SK-N-SH (cell line): ENCODE data around the gene DNAJC5. TPM values are rescaled to one million over a fixed set of nuclear protein-coding genes. Genes with fewer than 3 reads are reported as not detected.

ENCODE experiments used
- CTCF ChIA-PET: fragments of 300-600, 350-600 bp; formaldehyde crosslinking; extraction: SDS; loops from one replicate; lab custom pipeline; 2021; lab: Yijun Ruan, JAX
- POLR2A ChIA-PET: fragments of 350-600 bp; sonication (Branson Sonifier 250); formaldehyde crosslinking; extraction: SDS; loops from one replicate; lab custom pipeline; 2020; ENCODE audit warnings: antibody characterized with exemption, inconsistent platforms; lab: Yijun Ruan, JAX
- DNase-seq: peaks from one replicate; pipeline ENCODE4 v3.0.0; 2012
- H2AFZ ChIP-seq: fragments of 200-600 bp; sonication (generic); 2 replicates; pipeline ENCODE4 v1.8.1; 2016; ENCODE audit warnings: antibody characterized with exemption, mild to moderate bottlenecking, low read depth
- H3F3A ChIP-seq: fragments of 200-600 bp; sonication (generic); replicated peaks from 2 replicates; pipeline ENCODE3; 2016; ENCODE audit warnings: antibody characterized with exemption, mild to moderate bottlenecking; ENCODE audit not compliant: insufficient read depth
- H3K27ac ChIP-seq, 2 experiments: fragments of 200-500 bp in 1 of 2; fragments of 200-600 bp in 1 of 2; sonication (Bioruptor generic) in 1 of 2; sonication (generic), shearing (Covaris generic) in 1 of 2; 2 replicates each; pipeline versions ENCODE4 v1.5.1 to v1.6.1; 2014 to 2016; ENCODE audit warnings: low read depth in 2 of 2, inconsistent platforms in 1 of 2, low read length in 1 of 2, mild to moderate bottlenecking in 1 of 2, mixed read lengths in 1 of 2
- H3K27me3 ChIP-seq: fragments of 200-600 bp; sonication (generic), shearing (Covaris generic); 2 replicates; pipeline ENCODE4 v1.6.1; 2016; ENCODE audit warnings: mixed run types; ENCODE audit not compliant: insufficient read depth
- H3K36me3 ChIP-seq, 2 experiments: fragments of 200-500 bp in 1 of 2; fragments of 200-600 bp in 1 of 2; sonication (Bioruptor generic) in 1 of 2; sonication (generic) in 1 of 2; replicated peaks in 1 of 2; 2 replicates each; pipeline versions ENCODE3 to v1.5.1; 2014 to 2016; ENCODE audit warnings: low read length in 1 of 2, mild to moderate bottlenecking in 1 of 2; ENCODE audit not compliant: insufficient read depth in 2 of 2, control insufficient read depth in 1 of 2
- H3K4me1 ChIP-seq, 2 experiments: fragments of 200-500 bp in 1 of 2; fragments of 200-600 bp in 1 of 2; sonication (Bioruptor generic) in 1 of 2; sonication (generic), shearing (Covaris generic) in 1 of 2; 2 replicates each; pipeline versions ENCODE4 v1.5.1 to v1.6.1; 2014 to 2016; ENCODE audit warnings: low read depth in 1 of 2, low read length in 1 of 2, mixed run types in 1 of 2; ENCODE audit not compliant: insufficient read depth in 2 of 2, control insufficient read depth in 1 of 2
- H3K4me2 ChIP-seq: fragments of 200-600 bp; sonication (generic), shearing (Covaris generic); 2 replicates; pipeline ENCODE4 v1.6.1; 2017; ENCODE audit warnings: mixed run types
- H3K4me3 ChIP-seq, 2 experiments: fragments of 200-500 bp in 1 of 2; fragments of 200-600 bp in 1 of 2; sonication (Bioruptor generic) in 1 of 2; sonication (generic), shearing (Covaris generic) in 1 of 2; 2 replicates each; pipeline versions ENCODE4 v1.5.1 to v1.8.1; 2014 to 2016; ENCODE audit warnings: low read depth in 2 of 2, inconsistent platforms in 1 of 2, low read length in 1 of 2, mild to moderate bottlenecking in 1 of 2, mixed read lengths in 1 of 2, moderate library complexity in 1 of 2
- H3K79me2 ChIP-seq: fragments of 200-600 bp; sonication (generic); 2 replicates; pipeline ENCODE4 v1.8.1; 2017; ENCODE audit warnings: mild to moderate bottlenecking; ENCODE audit not compliant: insufficient read depth
- H3K9ac ChIP-seq: fragments of 200-600 bp; sonication (generic); 2 replicates; pipeline ENCODE4 v1.6.1; 2017; ENCODE audit warnings: mixed run types
- H3K9me2 ChIP-seq: fragments of 200-600 bp; sonication (generic); 2 replicates; pipeline ENCODE4 v1.6.1; 2017; ENCODE audit warnings: mixed run types
- H3K9me3 ChIP-seq: fragments of 200-600 bp; sonication (generic); 2 replicates; pipeline ENCODE4 v1.6.1; 2017; ENCODE audit warnings: mixed run types, mild to moderate bottlenecking, moderate library complexity
- H4K20me1 ChIP-seq: fragments of 200-600 bp; sonication (generic); 2 replicates; pipeline ENCODE4 v1.6.1; 2017; ENCODE audit warnings: mild to moderate bottlenecking, mixed run types; ENCODE audit not compliant: insufficient read depth
- FOXM1 ChIP-seq: IDR thresholded peaks from 2 replicates; pipeline ENCODE4 v1.4.0; 2012; ENCODE audit warnings: low read depth, mild to moderate bottlenecking
- JUND ChIP-seq: IDR thresholded peaks from 2 replicates; pipeline ENCODE4 v1.4.0; 2012
- MXI1 ChIP-seq: IDR thresholded peaks from 2 replicates; pipeline ENCODE4 v1.6.1; 2012; ENCODE audit warnings: mild to moderate bottlenecking, low read depth, low read length, improper control_type of control experiment
- RCOR1 ChIP-seq: fragments of 150-350 bp; IDR thresholded peaks from 2 replicates; pipeline ENCODE4 v1.6.1; 2017; ENCODE audit warnings: antibody characterized with exemption, low read length
- WGBS: methylation state at CpG from one replicate; pipeline ENCODE4 v1.1.6; 2017; ENCODE audit warnings: low lambda C conversion rate; 5-methylcytosine and 5-hydroxymethylcytosine counted together
- polyA plus RNA-seq, 3 experiments: library from polyadenylated mRNA; depleted of rRNA; stranded (reverse); fragments of >200 nt; gene quantifications; 2 replicates each; pipeline ENCODE4 v1.2.3, GENCODE V29; 2012
- TF ChIP-seq, protein P1 (sequence below): IDR thresholded peaks from 2 replicates; pipeline ENCODE4; 2012
- TF ChIP-seq, protein P2 (sequence below): fragments of 150-350 bp; IDR thresholded peaks from 2 replicates; pipeline ENCODE4 v1.6.1; 2017; ENCODE audit warnings: antibody characterized with exemption, low read length, low read depth, borderline replicate concordance

DNAJC5 gene
- polyA plus RNA-seq, 1 of the 3 experiments (the other 2 are of a cell fraction), result 24.2 TPM

DNA sequence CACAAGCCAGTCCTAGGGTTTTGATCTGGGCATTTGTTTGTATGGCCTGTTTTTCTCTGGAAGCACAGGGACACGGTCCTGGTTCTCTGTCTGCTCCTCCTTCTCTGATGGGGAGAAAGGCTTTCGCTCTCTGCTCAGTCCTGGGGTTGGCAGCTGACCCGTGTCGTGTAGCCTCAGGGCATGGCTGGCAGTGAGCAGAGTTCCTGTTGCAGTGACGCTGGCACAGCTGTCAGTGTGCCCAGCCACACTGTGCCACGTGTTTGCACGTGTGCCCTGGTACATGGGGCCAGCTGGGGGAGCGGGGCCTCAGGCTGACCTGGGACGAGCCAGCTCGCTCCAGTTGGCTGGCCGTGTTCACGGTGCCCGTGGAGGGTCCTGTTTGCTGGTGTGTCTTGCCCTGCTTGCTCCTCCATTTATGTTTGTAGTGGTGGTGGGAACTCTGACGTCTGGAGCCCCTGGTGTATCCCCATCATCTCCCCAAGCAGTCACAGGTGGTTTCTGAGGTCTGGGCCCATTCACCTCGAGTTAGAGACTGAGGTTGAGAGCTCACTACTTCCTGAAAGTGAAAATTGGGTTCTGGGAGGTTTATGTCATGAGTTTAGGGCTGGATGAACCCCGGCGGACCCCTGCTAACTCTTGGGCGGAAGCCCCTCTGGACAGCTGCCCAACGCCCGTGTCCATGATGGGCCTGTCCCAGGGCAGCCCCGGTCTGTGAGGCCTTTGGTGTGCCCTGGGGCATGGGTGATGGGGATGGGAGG, 10.2 kb upstream of the DNAJC5 start:
- 74% methylated on average over 12 of the region's 21 CpGs for WGBS
- Histone ChIP-seq H3K4me2 (no peak overlapping the region), H2AFZ (no peak overlapping the region), H3K9ac (no peak overlapping the region), H3K27me3 (no peaks in the 10 kb centered on the region), H3K9me3 (no peaks in the 10 kb centered on the region), H3K4me1 (peaks cover 0 to 11% of the 10 kb centered on the region in 2 experiments; a peak in 1 of 4 replicates), H4K20me1 (peaks cover 38% of the 10 kb centered on the region), H3K36me3 (peaks cover 9 to 66% of the 10 kb centered on the region in 2 experiments), H3F3A (no peaks in the 10 kb centered on the region), H3K27ac (peak overlapping the region in 1 of 2 experiments; percentile 55; a peak in 1 of 4 replicates), H3K79me2 (peaks cover 37% of the 10 kb centered on the region; the same call in 1 of the 2 replicates), H3K4me3 (no peak overlapping the region), H3K9me2 (no peaks in the 10 kb centered on the region)
- peak; percentile 96 for TF ChIP-seq MXI1
- TF ChIP-seq, protein P1, sequence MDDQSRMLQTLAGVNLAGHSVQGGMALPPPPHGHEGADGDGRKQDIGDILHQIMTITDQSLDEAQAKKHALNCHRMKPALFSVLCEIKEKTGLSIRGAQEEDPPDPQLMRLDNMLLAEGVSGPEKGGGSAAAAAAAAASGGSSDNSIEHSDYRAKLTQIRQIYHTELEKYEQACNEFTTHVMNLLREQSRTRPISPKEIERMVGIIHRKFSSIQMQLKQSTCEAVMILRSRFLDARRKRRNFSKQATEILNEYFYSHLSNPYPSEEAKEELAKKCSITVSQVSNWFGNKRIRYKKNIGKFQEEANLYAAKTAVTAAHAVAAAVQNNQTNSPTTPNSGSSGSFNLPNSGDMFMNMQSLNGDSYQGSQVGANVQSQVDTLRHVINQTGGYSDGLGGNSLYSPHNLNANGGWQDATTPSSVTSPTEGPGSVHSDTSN, result no peak
- ChIA-PET CTCF (interaction anchor here (1.2 to 2.9 kb wide), 4 partner anchors 10 to 90 kb away, joined by 3 to 7 read pairs (median 4); no protein-coding TSS in a partner anchor), POLR2A (interaction anchor here (1.3 kb wide), 1 partner anchor 10 kb away, joined by 3 read pairs; no protein-coding TSS in a partner anchor)
- DNase-seq, result peak; percentile 63

DNA sequence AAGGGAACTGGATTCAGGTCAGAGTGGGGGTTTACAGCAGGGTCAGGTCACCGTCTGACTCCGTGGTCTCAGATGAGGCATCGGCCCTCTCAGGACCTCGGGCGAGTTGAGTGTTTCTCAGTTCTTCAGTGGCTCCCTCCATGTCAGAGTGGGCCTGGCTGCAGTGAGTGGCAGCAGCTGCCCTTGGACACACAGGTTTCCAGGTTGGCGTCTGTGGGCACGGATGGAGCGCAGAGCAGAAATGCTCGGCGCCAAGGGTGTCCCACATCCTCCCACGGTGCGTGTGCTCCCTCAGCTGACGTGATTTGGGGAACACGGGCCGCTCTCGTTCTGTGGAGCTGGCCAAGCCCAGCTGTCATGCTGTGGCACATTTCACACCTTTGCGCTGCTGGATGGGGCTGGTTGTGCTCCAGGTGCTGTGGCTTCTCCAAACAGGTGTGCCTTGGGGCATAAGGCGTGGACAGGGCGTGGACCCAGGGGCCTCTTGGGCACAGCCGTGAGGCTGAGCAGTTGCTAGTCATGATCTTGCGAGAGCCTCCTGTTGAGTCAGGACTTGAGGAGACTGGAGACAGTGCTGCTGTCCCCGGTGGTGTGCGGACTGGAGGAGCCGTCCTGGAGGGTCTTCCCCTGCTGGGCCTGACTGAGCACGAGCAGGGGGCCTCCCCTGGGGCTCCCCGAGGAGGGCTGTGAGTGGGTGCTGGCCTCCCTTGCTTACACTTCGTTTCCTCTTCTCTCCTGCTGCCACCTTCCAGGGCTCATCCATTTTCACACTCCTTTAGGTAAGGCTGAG, 9.5 kb upstream of the DNAJC5 start:
- TF ChIP-seq RCOR1 (no peak), FOXM1 (no peak), JUND (no peak)
- TF ChIP-seq, protein P2, sequence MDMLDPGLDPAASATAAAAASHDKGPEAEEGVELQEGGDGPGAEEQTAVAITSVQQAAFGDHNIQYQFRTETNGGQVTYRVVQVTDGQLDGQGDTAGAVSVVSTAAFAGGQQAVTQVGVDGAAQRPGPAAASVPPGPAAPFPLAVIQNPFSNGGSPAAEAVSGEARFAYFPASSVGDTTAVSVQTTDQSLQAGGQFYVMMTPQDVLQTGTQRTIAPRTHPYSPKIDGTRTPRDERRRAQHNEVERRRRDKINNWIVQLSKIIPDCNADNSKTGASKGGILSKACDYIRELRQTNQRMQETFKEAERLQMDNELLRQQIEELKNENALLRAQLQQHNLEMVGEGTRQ, result no peak

More for the DNA sequence above, 9.5 kb upstream of the DNAJC5 start:
- Histone ChIP-seq H3K9me3 (no peaks in the 10 kb centered on the region), H3F3A (no peaks in the 10 kb centered on the region), H3K4me1 (peaks cover 0 to 11% of the 10 kb centered on the region in 2 experiments; a peak in 1 of 4 replicates), H3K9ac (no peak overlapping the region), H4K20me1 (peaks cover 38% of the 10 kb centered on the region), H3K4me2 (no peak overlapping the region), H3K79me2 (peaks cover 36% of the 10 kb centered on the region; the same call in 1 of the 2 replicates), H3K36me3 (peaks cover 11 to 74% of the 10 kb centered on the region in 2 experiments), H3K4me3 (no peak overlapping the region), H3K27me3 (no peaks in the 10 kb centered on the region), H3K27ac (no peak overlapping the region), H3K9me2 (no peaks in the 10 kb centered on the region), H2AFZ (no peak overlapping the region)
- DNase-seq, result no peak
- ChIA-PET POLR2A (interaction anchor here (1.3 kb wide), 1 partner anchor 9 kb away, joined by 3 read pairs; no protein-coding TSS in a partner anchor), CTCF (interaction anchor here (2.9 kb wide), 1 partner anchor 10 kb away, joined by 7 read pairs; no protein-coding TSS in a partner anchor)
- 84% methylated on average over 7 of the region's 27 CpGs for WGBS
